Glomerular endothelial cell (primary cell): Measurements from ENCODE around the gene PSAP. TPM values are rescaled to one million over a fixed set of nuclear protein-coding genes. Genes with fewer than 3 reads are reported as not detected.

ENCODE experiments used
- DNase-seq: peaks from one replicate; pipeline ENCODE4 v3.0.0-alpha.2; 2011; ENCODE audit warnings: low read depth, low spot score; ENCODE audit errors: extremely low read depth
- total RNA-seq: library from RNA; depleted of rRNA; stranded (reverse); fragments of >200 nt; gene quantifications from 2 replicates; pipeline ENCODE4 v1.2.3, GENCODE V29; 2015

PSAP gene
- total RNA-seq, 1 donor from 2014 or later, result 1,624 TPM

GRCh38 chr10:71770255-71770654, 80.8 kb downstream of the PSAP start:
- DNase-seq, result no peak

- peak; percentile 76 for DNase-seq
Measured at GRCh38 chr10:71769279-71769823, 81.7 kb downstream of the PSAP start.

- no peak for DNase-seq
Measured at GRCh38 chr10:71767420-71768035, 83.5 kb downstream of the PSAP start.

- DNase-seq, result no peak
Measured at GRCh38 chr10:71766717-71767419, 84.2 kb downstream of the PSAP start.

Other genes with a start within 250 kb of the PSAP start
- gene C10orf105, start 131.5 kb downstream of the PSAP start, total RNA-seq, result not detected in 2 replicates
- gene VSIR, start 77.7 kb downstream of the PSAP start, total RNA-seq, result 14.9 and 53.8 TPM in 2 replicates
- 8.2 and 10.6 TPM in 2 replicates for gene CHST3, start 113.1 kb upstream of the PSAP start, total RNA-seq
- 0.41 and 3.9 TPM in 2 replicates for gene SPOCK2, start 237.3 kb upstream of the PSAP start, total RNA-seq